Measurements from ENCODE around the gene KPNA4. TPM values are rescaled to one million over a fixed set of nuclear protein-coding genes. Genes with fewer than 3 reads are reported as not detected.

The KPNA4 gene
- total RNA-seq, 1 donor, result 46.0 TPM

- H3K4me3 ChIP-seq (ENCODE audit: low read depth, low read length), result peak overlapping the region; percentile 82
- DNase-seq (ENCODE audit: low read depth), result no peak
- no peak for TF ChIP-seq CTCF (IDR thresholded peaks at IDR 0.05; ENCODE audit: insufficient read depth, low read length)
These were observed 986 bp downstream of the KPNA4 start for GRCh38 chr3:160564258-160564911.

- no peak for TF ChIP-seq CTCF (IDR thresholded peaks at IDR 0.05; ENCODE audit: insufficient read depth, low read length)
- DNase-seq (ENCODE audit: low read depth), result no peak
- peak overlapping the region; percentile 42 for H3K4me3 ChIP-seq (ENCODE audit: low read depth, low read length)
These were observed 2.4 kb downstream of the KPNA4 start for GRCh38 chr3:160562952-160563351.

GRCh38 chr3:160557571-160557970 is 7.8 kb downstream of the KPNA4 start:
- no peak overlapping the region for H3K4me3 ChIP-seq (ENCODE audit: low read depth, low read length)
- no peak for DNase-seq (ENCODE audit: low read depth)

GRCh38 chr3:160556141-160556540 is 9.2 kb downstream of the KPNA4 start:
- TF ChIP-seq CTCF (IDR thresholded peaks at IDR 0.05; ENCODE audit: insufficient read depth, low read length), result no peak
- DNase-seq (ENCODE audit: low read depth), result no peak
- no peak overlapping the region for H3K4me3 ChIP-seq (ENCODE audit: low read depth, low read length)

More at GRCh38 chr3:160557571-160557970, 7.8 kb downstream of the KPNA4 start:
- TF ChIP-seq CTCF (IDR thresholded peaks at IDR 0.05; ENCODE audit: insufficient read depth, low read length), result no peak

GRCh38 chr3:160554980-160555379 is 10.4 kb downstream of the KPNA4 start:
- H3K4me3 ChIP-seq (ENCODE audit: low read depth, low read length), result no peak overlapping the region
- DNase-seq (ENCODE audit: low read depth), result no peak
- TF ChIP-seq CTCF (IDR thresholded peaks at IDR 0.05; ENCODE audit: insufficient read depth, low read length), result no peak

- DNase-seq (ENCODE audit: low read depth), result no peak
- no peak for TF ChIP-seq CTCF (IDR thresholded peaks at IDR 0.05; ENCODE audit: insufficient read depth, low read length)
These were observed 11.5 kb downstream of the KPNA4 start for GRCh38 chr3:160553827-160554226.

GRCh38 chr3:160546727-160547126 is 18.6 kb downstream of the KPNA4 start:
- no peak for DNase-seq (ENCODE audit: low read depth)
- no peak overlapping the region for H3K4me3 ChIP-seq (ENCODE audit: low read depth, low read length)
- TF ChIP-seq CTCF (IDR thresholded peaks at IDR 0.05; ENCODE audit: insufficient read depth, low read length), result no peak

More at GRCh38 chr3:160553827-160554226, 11.5 kb downstream of the KPNA4 start:
- H3K4me3 ChIP-seq (ENCODE audit: low read depth, low read length), result no peak overlapping the region

Measured in fibroblast of the aortic adventitia (primary cell).